Keratinocyte (primary cell): ENCODE measurements around the gene CBLB.

ENCODE experiments used
- EZH2 ChIP-seq: IDR thresholded peaks from one replicate; pipeline ENCODE4 v1.6.1; 2012; ENCODE audit warnings: inconsistent platforms, mild to moderate bottlenecking, low read length, moderate library complexity
- TF ChIP-seq, protein P1 (sequence below), 3 experiments: IDR thresholded peaks in 1 of 3; conservative IDR thresholded peaks in 1 of 3; optimal IDR thresholded peaks in 1 of 3; 2 replicates in 2 of 3; 3 replicates in 1 of 3; pipeline versions ENCODE3 to v1.5.1; 2011; ENCODE audit warnings: low read length in 3 of 3, mild to moderate bottlenecking in 3 of 3, moderate library complexity in 2 of 3, control low read depth in 1 of 3, inconsistent platforms in 1 of 3; ENCODE audit not compliant: insufficient read depth in 2 of 3; ENCODE audit errors: extremely low read depth in 1 of 3

- no peak for TF ChIP-seq EZH2
- TF ChIP-seq, protein P1, sequence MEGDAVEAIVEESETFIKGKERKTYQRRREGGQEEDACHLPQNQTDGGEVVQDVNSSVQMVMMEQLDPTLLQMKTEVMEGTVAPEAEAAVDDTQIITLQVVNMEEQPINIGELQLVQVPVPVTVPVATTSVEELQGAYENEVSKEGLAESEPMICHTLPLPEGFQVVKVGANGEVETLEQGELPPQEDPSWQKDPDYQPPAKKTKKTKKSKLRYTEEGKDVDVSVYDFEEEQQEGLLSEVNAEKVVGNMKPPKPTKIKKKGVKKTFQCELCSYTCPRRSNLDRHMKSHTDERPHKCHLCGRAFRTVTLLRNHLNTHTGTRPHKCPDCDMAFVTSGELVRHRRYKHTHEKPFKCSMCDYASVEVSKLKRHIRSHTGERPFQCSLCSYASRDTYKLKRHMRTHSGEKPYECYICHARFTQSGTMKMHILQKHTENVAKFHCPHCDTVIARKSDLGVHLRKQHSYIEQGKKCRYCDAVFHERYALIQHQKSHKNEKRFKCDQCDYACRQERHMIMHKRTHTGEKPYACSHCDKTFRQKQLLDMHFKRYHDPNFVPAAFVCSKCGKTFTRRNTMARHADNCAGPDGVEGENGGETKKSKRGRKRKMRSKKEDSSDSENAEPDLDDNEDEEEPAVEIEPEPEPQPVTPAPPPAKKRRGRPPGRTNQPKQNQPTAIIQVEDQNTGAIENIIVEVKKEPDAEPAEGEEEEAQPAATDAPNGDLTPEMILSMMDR (optimal IDR thresholded peaks at IDR 0.05 in 1 of 3, IDR thresholded peaks at IDR 0.05 in 1 of 3, conservative IDR thresholded peaks at IDR 0.05 in 1 of 3; ENCODE audit: extremely low read depth in 1 of 3, insufficient read depth in 2 of 3, low read length in 3 of 3): no peak
Measured at GRCh38 chr3:105828703-105829102, 40.1 kb downstream of the CBLB start.
